Heart right ventricle (tissue), 16 donors: ENCODE data around the gene AAR2. TPM values are rescaled to one million over a fixed set of nuclear protein-coding genes. Genes with fewer than 3 reads are reported as not detected.

ENCODE experiments used
- ATAC-seq, 8 donors: fragments of 200-7000 bp; cut with Tn5 transposase; one replicate each; pipeline ENCODE4 v1.9.1; 2020; ENCODE audit warnings: mild to moderate bottlenecking in 8 of 8, moderate library complexity in 8 of 8, moderate number of reproducible peaks in 1 of 8
- DNase-seq, 2 donors: peaks; one replicate each; pipeline ENCODE4 v3.0.0-alpha.2; 2020
- H3K27ac ChIP-seq, 10 donors: fragments of 200-600 bp; sonication (generic) in 2 of 10; one replicate each; pipeline versions ENCODE4 v1.5.0 to v1.8.0; 2020 to 2022; ENCODE audit warnings: mild to moderate bottlenecking in 3 of 10
- H3K27me3 ChIP-seq, 7 donors: fragments of 200-600 bp; one replicate each; pipeline ENCODE4 v1.8.0; 2021 to 2022; ENCODE audit warnings: mild to moderate bottlenecking in 2 of 7
- H3K36me3 ChIP-seq, 9 donors: fragments of 200-600 bp; sonication (generic) in 1 of 9; one replicate each; pipeline versions ENCODE4 v1.5.0 to v1.8.0; 2020 to 2022; ENCODE audit warnings: mild to moderate bottlenecking in 2 of 9
- H3K4me1 ChIP-seq, 9 donors: fragments of 200-600 bp; sonication (generic) in 1 of 9; one replicate each; pipeline versions ENCODE4 v1.5.0 to v1.8.0; 2020 to 2022; ENCODE audit warnings: mild to moderate bottlenecking in 4 of 9
- H3K4me3 ChIP-seq, 10 donors: fragments of 200-600 bp; sonication (generic) in 2 of 10; one replicate each; pipeline versions ENCODE4 v1.5.0 to v1.8.0; 2020 to 2022; ENCODE audit warnings: mild to moderate bottlenecking in 7 of 10, moderate library complexity in 2 of 10
- H3K9me3 ChIP-seq, 11 donors: fragments of 200-600 bp in 10 of 11; sonication (generic) in 2 of 11; one replicate each; pipeline versions ENCODE4 v1.5.0 to v1.8.0; 2013 to 2022; ENCODE audit warnings: mild to moderate bottlenecking in 2 of 11, control low read depth in 1 of 11, moderate library complexity in 1 of 11
- WGBS, 2 donors: extraction: QIAGEN DNeasy Blood & Tissue Kit; methylation state at CpG; one replicate each; pipeline ENCODE4 v1.1.7; 2013; ENCODE audit warnings: inconsistent platforms in 1 of 2; 5-methylcytosine and 5-hydroxymethylcytosine counted together
- intact Hi-C, 10 donors: fragments of 100-400 bp; cut with DNase I; formaldehyde crosslinking; loops; one replicate each; pipeline versions ENCODE4 v1.11.1 to v1.14.2; 2022
- polyA plus RNA-seq, 2 donors: library from polyadenylated mRNA; stranded (reverse); fragments of 200-250 nt; gene quantifications; one replicate each; pipeline ENCODE4 v1.2.3, GENCODE V29; 2013
- total RNA-seq, 10 donors: library from RNA; stranded (reverse); fragmentation: NEBNext Ultra II Directional in 3 of 10; extraction: Animal tissue kit (Norgen Biotek cat#: 25700) in 3 of 10; gene quantifications; one replicate each; pipeline versions ENCODE4 v1.2.1 to v1.2.4, GENCODE V29; 2021 to 2023
- TF ChIP-seq, protein P1 (sequence below), 9 donors: fragments of 200-600 bp; sonication (generic) in 2 of 9; IDR thresholded peaks; one replicate each; pipeline versions ENCODE4 v1.5.0 to v1.8.0; 2021 to 2022; ENCODE audit warnings: antibody characterized with exemption in 9 of 9, mild to moderate bottlenecking in 5 of 9, moderate library complexity in 1 of 9
- donor health status: Arrhythmogenic right ventricular cardiomyopathy.
- donor health status: ischemic (EF 13 %, LVEDD 7.1; RV severe dilation, severe dysfunction).
- donor health status: healthy with polysubstance abuse.
- donor health status: DM: no; HTN: yes; CAD: no.
- donor health status: DM: no; HTN: no; CAD: no.
- donor health status: ischemic (EF 25% LVEDD 6.9; RV normal size, moderate dysfunction).
- donor health status: ischemic (EF 25% LVEDD 5.7; RV mildly dilated, moderate dysfunction).
- donor health status: healthy.
- donor health status: DM: yes; HTN: yes; CAD: no.
- donor health status: Ischemic cardiomyopathy.
- donor health status: ischemic (EF 35%, LVEDD 5.7; RV mildly dilated, moderate dysfunction).
- donor health status: nonischemic (EF 11% LVEDD 7.7; RV severe dilation, severe dysfunction).
- donor health status: DM: yes; HTN: yes; CAD: no.
- donor health status: PGD.
- donor health status: ischemic (EF 29% LVEDD 5.4; RV normal size, mild dysfunction).
- donor health status: nonischemic (EF 23%, LVEDD 6.1; RV moderate dilation, normal function).

AAR2 gene
- total and polyA plus RNA-seq, 12 donors, result 7.8 to 22.7 (median 15.2) TPM

- 63 to 65% methylated on average over 7 of the region's 7 CpGs for WGBS, 2 donors
- Histone ChIP-seq H3K4me3 (no peak overlapping the region), H3K27me3 (peaks cover 0 to 5% (median 0%) of the 10 kb centered on the region in 7 donors), H3K4me1 (no peaks in the 10 kb centered on the region), H3K27ac (no peak overlapping the region), H3K9me3 (no peaks in the 10 kb centered on the region), H3K36me3 (peaks cover 0 to 25% (median 13%) of the 10 kb centered on the region in 9 donors)
- no peak for DNase-seq
- no peak for ATAC-seq
- TF ChIP-seq, protein P1, sequence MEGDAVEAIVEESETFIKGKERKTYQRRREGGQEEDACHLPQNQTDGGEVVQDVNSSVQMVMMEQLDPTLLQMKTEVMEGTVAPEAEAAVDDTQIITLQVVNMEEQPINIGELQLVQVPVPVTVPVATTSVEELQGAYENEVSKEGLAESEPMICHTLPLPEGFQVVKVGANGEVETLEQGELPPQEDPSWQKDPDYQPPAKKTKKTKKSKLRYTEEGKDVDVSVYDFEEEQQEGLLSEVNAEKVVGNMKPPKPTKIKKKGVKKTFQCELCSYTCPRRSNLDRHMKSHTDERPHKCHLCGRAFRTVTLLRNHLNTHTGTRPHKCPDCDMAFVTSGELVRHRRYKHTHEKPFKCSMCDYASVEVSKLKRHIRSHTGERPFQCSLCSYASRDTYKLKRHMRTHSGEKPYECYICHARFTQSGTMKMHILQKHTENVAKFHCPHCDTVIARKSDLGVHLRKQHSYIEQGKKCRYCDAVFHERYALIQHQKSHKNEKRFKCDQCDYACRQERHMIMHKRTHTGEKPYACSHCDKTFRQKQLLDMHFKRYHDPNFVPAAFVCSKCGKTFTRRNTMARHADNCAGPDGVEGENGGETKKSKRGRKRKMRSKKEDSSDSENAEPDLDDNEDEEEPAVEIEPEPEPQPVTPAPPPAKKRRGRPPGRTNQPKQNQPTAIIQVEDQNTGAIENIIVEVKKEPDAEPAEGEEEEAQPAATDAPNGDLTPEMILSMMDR (IDR thresholded peaks at IDR 0.05), result no peak
- intact Hi-C loops, result loop anchor here in 1 of 10 donors (5.0 kb wide), 1 partner anchor 152 kb away; no protein-coding TSS in a partner anchor
These were observed 24.0 kb downstream of the AAR2 start for GRCh38 chr20:36260316-36260715.

GRCh38 chr20:36261389-36262105, 25.3 kb downstream of the AAR2 start:
- H3K27ac ChIP-seq, result no peak overlapping the region
- H3K27me3 ChIP-seq, result peaks cover 0 to 5% (median 0%) of the 10 kb centered on the region in 7 donors
- no peak overlapping the region for H3K4me3 ChIP-seq
- DNase-seq, result no peak
- H3K9me3 ChIP-seq, result no peaks in the 10 kb centered on the region
- no peak for ATAC-seq
- no peaks in the 10 kb centered on the region for H3K4me1 ChIP-seq
- 78 to 85% methylated on average over 12 of the region's 12 CpGs for WGBS, 2 donors
- peaks cover 0 to 13% (median 3%) of the 10 kb centered on the region in 9 donors for H3K36me3 ChIP-seq
- TF ChIP-seq, protein P1 (IDR thresholded peaks at IDR 0.05), result no peak
- intact Hi-C loops, result loop anchor here in 1 of 10 donors (5.0 kb wide), 1 partner anchor 151 kb away; no protein-coding TSS in a partner anchor

DNA sequence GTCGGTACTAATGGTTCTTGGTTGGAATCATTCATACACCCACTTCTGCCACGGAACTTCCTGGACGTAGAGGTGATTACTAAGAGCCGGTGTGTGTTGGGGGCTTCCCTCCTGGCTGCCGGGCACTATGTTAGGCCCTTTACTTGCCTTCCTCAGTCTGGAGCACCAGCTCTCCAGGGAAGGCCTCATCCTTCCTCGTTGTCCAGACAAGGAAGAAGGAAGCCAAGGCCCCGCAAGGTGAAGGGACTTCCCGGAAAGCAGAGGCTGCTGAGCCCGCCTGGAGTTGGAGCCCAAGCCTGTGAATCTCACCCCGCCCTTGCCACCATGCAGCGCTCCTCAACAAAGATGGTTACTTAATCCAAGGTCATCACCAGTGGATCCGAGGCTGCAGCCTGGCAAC, 26.2 kb downstream of the AAR2 start:
- no peak for DNase-seq
- H3K27me3 ChIP-seq, result peaks cover 0 to 5% (median 0%) of the 10 kb centered on the region in 7 donors

GRCh38 chr20:36264426-36265246, 28.4 kb downstream of the AAR2 start:
- no peak for DNase-seq

More for the DNA sequence above, 26.2 kb downstream of the AAR2 start:
- intact Hi-C loops, result loop anchor here in 1 of 10 donors (5.0 kb wide), 1 partner anchor 150 kb away; no protein-coding TSS in a partner anchor
- Histone ChIP-seq H3K9me3 (no peaks in the 10 kb centered on the region), H3K36me3 (peaks cover 0 to 4% (median 0%) of the 10 kb centered on the region in 9 donors), H3K4me1 (no peaks in the 10 kb centered on the region), H3K27ac (no peak overlapping the region), H3K4me3 (no peak overlapping the region)
- ATAC-seq, result no peak
- TF ChIP-seq, protein P1 (IDR thresholded peaks at IDR 0.05), result no peak
- 81 to 85% methylated on average over 12 of the region's 12 CpGs for WGBS, 2 donors

More at GRCh38 chr20:36264426-36265246, 28.4 kb downstream of the AAR2 start:
- Histone ChIP-seq H3K4me3 (no peak overlapping the region), H3K4me1 (no peaks in the 10 kb centered on the region), H3K36me3 (no peaks in the 10 kb centered on the region), H3K9me3 (no peaks in the 10 kb centered on the region), H3K27ac (no peak overlapping the region), H3K27me3 (peaks cover 0 to 5% (median 0%) of the 10 kb centered on the region in 7 donors)
- intact Hi-C loops, result loop anchor here in 1 of 10 donors (5.0 kb wide), 1 partner anchor 148 kb away; no protein-coding TSS in a partner anchor
- TF ChIP-seq, protein P1 (IDR thresholded peaks at IDR 0.05), result no peak
- no peak for ATAC-seq
- 86 to 89% methylated on average over 20 of the region's 20 CpGs for WGBS, 2 donors
